H9 (cell line): ENCODE measurements around the gene PKD2L2. TPM values are rescaled to one million over a fixed set of nuclear protein-coding genes. Genes with fewer than 3 reads are reported as not detected.

Experiments used
- DNase-seq: peaks from one replicate; pipeline ENCODE4 v3.0.0-alpha.2; 2017
- H2AFZ ChIP-seq: one replicate; pipeline ENCODE4 v1.6.1; 2013; ENCODE audit warnings: mild to moderate bottlenecking, low read length, control low read depth, moderate library complexity
- H2AK5ac ChIP-seq: 2 replicates; pipeline ENCODE4 v1.6.1; 2013; ENCODE audit warnings: low read length, control low read depth, mixed read lengths; ENCODE audit not compliant: insufficient read length
- H2BK120ac ChIP-seq: one replicate; pipeline ENCODE4 v1.6.1; 2013; ENCODE audit warnings: low read depth, mild to moderate bottlenecking, low read length, control low read depth, inconsistent platforms; ENCODE audit not compliant: poor library complexity, severe bottlenecking
- H2BK12ac ChIP-seq: 2 replicates; pipeline ENCODE4 v1.6.1; 2013; ENCODE audit warnings: low read length, control low read depth, mixed read lengths, low read depth; ENCODE audit not compliant: insufficient read length
- H2BK15ac ChIP-seq: 2 replicates; pipeline ENCODE4 v1.6.1; 2013; ENCODE audit warnings: low read depth, low read length, control low read depth
- H2BK20ac ChIP-seq: one replicate; pipeline ENCODE4 v1.6.1; 2013; ENCODE audit warnings: low read depth, mild to moderate bottlenecking, low read length, control low read depth, inconsistent platforms; ENCODE audit not compliant: poor library complexity, severe bottlenecking
- H2BK5ac ChIP-seq: 2 replicates; pipeline ENCODE4 v1.6.1; 2013; ENCODE audit warnings: low read length, control low read depth, mixed read lengths; ENCODE audit not compliant: insufficient read length
- H3K14ac ChIP-seq: 2 replicates; pipeline ENCODE4 v1.6.1; 2013; ENCODE audit warnings: low read length, control low read depth; ENCODE audit not compliant: insufficient read depth
- H3K18ac ChIP-seq: 2 replicates; pipeline ENCODE4 v1.6.1; 2013; ENCODE audit warnings: low read depth, mild to moderate bottlenecking, mixed read lengths, low read length, control low read depth; ENCODE audit not compliant: insufficient read length
- H3K23ac ChIP-seq: 2 replicates; pipeline ENCODE4 v1.6.1; 2013; ENCODE audit warnings: low read length, control low read depth, mixed read lengths, low read depth; ENCODE audit not compliant: insufficient read length
- H3K23me2 ChIP-seq: 2 replicates; pipeline ENCODE4 v1.6.1; 2013; ENCODE audit warnings: low read depth, mild to moderate bottlenecking, mixed read lengths, low read length, control low read depth; ENCODE audit not compliant: insufficient read length, poor library complexity, severe bottlenecking
- H3K27ac ChIP-seq: 2 replicates; pipeline ENCODE4 v1.5.1; 2013; ENCODE audit warnings: low read length, control low read depth, mixed read lengths, low read depth; ENCODE audit not compliant: insufficient read length
- H3K27me3 ChIP-seq: 2 replicates; pipeline ENCODE4 v1.6.1; 2013; ENCODE audit warnings: low read length, control low read depth, inconsistent platforms; ENCODE audit not compliant: insufficient read depth
- H3K4ac ChIP-seq: 2 replicates; pipeline ENCODE4 v1.6.1; 2013; ENCODE audit warnings: low read depth, mild to moderate bottlenecking, control low read depth, inconsistent platforms, low read length, moderate library complexity
- H3K4me1 ChIP-seq: 2 replicates; pipeline ENCODE4 v1.6.1; 2013; ENCODE audit warnings: low read length, control low read depth, inconsistent platforms; ENCODE audit not compliant: insufficient read depth
- H3K4me2 ChIP-seq: 2 replicates; pipeline ENCODE4 v1.6.1; 2013; ENCODE audit warnings: low read length, control low read depth, mixed read lengths; ENCODE audit not compliant: insufficient read length, insufficient read depth
- H3K56ac ChIP-seq: 2 replicates; pipeline ENCODE4 v1.6.1; 2013; ENCODE audit warnings: low read depth, mild to moderate bottlenecking, mixed read lengths, low read length, control low read depth; ENCODE audit not compliant: insufficient read length
- H3K79me1 ChIP-seq: 2 replicates; pipeline ENCODE4 v1.6.1; 2013; ENCODE audit warnings: low read depth, mild to moderate bottlenecking, moderate library complexity, low read length, control low read depth, inconsistent platforms; ENCODE audit not compliant: insufficient read depth, poor library complexity, severe bottlenecking
- H3K79me2 ChIP-seq: 2 replicates; pipeline ENCODE4 v1.6.1; 2013; ENCODE audit warnings: low read length, control low read depth, inconsistent platforms; ENCODE audit not compliant: insufficient read depth
- H3K9ac ChIP-seq: 2 replicates; pipeline ENCODE4 v1.6.1; 2013; ENCODE audit warnings: low read length, control low read depth, mixed read lengths; ENCODE audit not compliant: insufficient read length; ENCODE audit errors: extremely low read depth
- H3K9me3 ChIP-seq: one replicate; pipeline ENCODE4 v1.6.1; 2013; ENCODE audit warnings: low read depth, low read length, inconsistent platforms; ENCODE audit not compliant: control insufficient read depth
- H3T11ph ChIP-seq: one replicate; pipeline ENCODE4 v1.6.1; 2013; ENCODE audit warnings: mild to moderate bottlenecking, low read length, control low read depth, inconsistent platforms
- H4K20me1 ChIP-seq: one replicate; pipeline ENCODE4 v1.6.1; 2013; ENCODE audit not compliant: control insufficient read depth, insufficient read length, insufficient read depth
- H4K5ac ChIP-seq: 2 replicates; pipeline ENCODE4 v1.6.1; 2013; ENCODE audit warnings: low read depth, mild to moderate bottlenecking, mixed read lengths, low read length, control low read depth; ENCODE audit not compliant: insufficient read length
- H4K8ac ChIP-seq: replicated peaks from 2 replicates; pipeline ENCODE4 v1.6.1; 2013; ENCODE audit warnings: low read length, control low read depth, mixed read lengths, low read depth; ENCODE audit not compliant: insufficient read length
- H4K91ac ChIP-seq: 2 replicates; pipeline ENCODE4 v1.6.1; 2013; ENCODE audit warnings: low read depth, mild to moderate bottlenecking, moderate library complexity, mixed read lengths, low read length, control low read depth; ENCODE audit not compliant: insufficient read length
- H3K27ac Mint-ChIP-seq, 3 experiments: 2 replicates in 2 of 3; 3 replicates in 1 of 3; pipeline ENCODE4 v1.8.0; 2020 to 2021; ENCODE audit warnings: mixed read lengths in 3 of 3, mild to moderate bottlenecking in 1 of 3, moderate library complexity in 1 of 3
- H3K27me3 Mint-ChIP-seq: 2 replicates; pipeline ENCODE4 v1.8.0; 2021; ENCODE audit warnings: low read depth, mild to moderate bottlenecking, moderate library complexity, mixed read lengths
- H3K36me3 Mint-ChIP-seq, 3 experiments: 2 replicates in 2 of 3; 3 replicates in 1 of 3; pipeline ENCODE4 v1.8.0; 2020 to 2021; ENCODE audit warnings: low read depth in 3 of 3, mixed read lengths in 3 of 3; ENCODE audit not compliant: insufficient read depth in 1 of 3
- H3K4me1 Mint-ChIP-seq, 2 experiments: 2 replicates each; pipeline ENCODE4 v1.8.0; 2020; ENCODE audit warnings: mixed read lengths in 2 of 2
- H3K4me3 Mint-ChIP-seq, 2 experiments: 2 replicates in 1 of 2; 3 replicates in 1 of 2; pipeline ENCODE4 v1.8.0; 2020 to 2021; ENCODE audit warnings: mild to moderate bottlenecking in 2 of 2, mixed read lengths in 2 of 2, moderate library complexity in 1 of 2
- H3K9me3 Mint-ChIP-seq, 2 experiments: 2 replicates in 1 of 2; 3 replicates in 1 of 2; pipeline ENCODE4 v1.8.0; 2020; ENCODE audit warnings: mild to moderate bottlenecking in 2 of 2, mixed read lengths in 2 of 2, moderate library complexity in 1 of 2
- CTCF ChIP-seq: fragments of 200-600 bp; sonication (generic); conservative IDR thresholded peaks from 3 replicates; pipeline ENCODE4 v1.8.0; 2021; ENCODE audit warnings: antibody characterized with exemption, mild to moderate bottlenecking
- WGBS: extraction: QIAGEN DNeasy Blood & Tissue Kit; methylation state at CpG from one replicate; pipeline ENCODE4 v1.1.7; 2013; ENCODE audit warnings: missing lambda C conversion rate, low lambda C conversion rate, mixed read lengths; ENCODE audit not compliant: insufficient read length; ENCODE audit errors: extremely low coverage; 5-methylcytosine and 5-hydroxymethylcytosine counted together
- total RNA-seq: library from RNA; stranded (reverse); gene quantifications from 2 replicates; pipeline ENCODE4 v1.2.1, GENCODE V29; 2021

The PKD2L2 gene
- total RNA-seq, 1 experiment from 2014 or later = not detected

GRCh38 chr5:137858954-137859353, 30.3 kb upstream of the PKD2L2 start:
- H3K4me3 Mint-ChIP-seq = no peak overlapping the region
- no peak overlapping the region for H2BK5ac ChIP-seq
- H2AK5ac ChIP-seq = no peak overlapping the region
- H3K18ac ChIP-seq = no peak overlapping the region
- H4K20me1 ChIP-seq = no peaks in the 10 kb centered on the region
- no peak overlapping the region for H2BK120ac ChIP-seq
- H3K23ac ChIP-seq = no peak overlapping the region
- H3K27me3 Mint-ChIP-seq = no peaks in the 10 kb centered on the region
- no peak overlapping the region for H4K8ac ChIP-seq
- H3K79me1 ChIP-seq = no peaks in the 10 kb centered on the region
- H3K4me2 ChIP-seq = no peak overlapping the region
- no peak overlapping the region for H3T11ph ChIP-seq
- no peak overlapping the region for H3K56ac ChIP-seq
- H2AFZ ChIP-seq = no peak overlapping the region
- no peak for TF ChIP-seq CTCF
- H3K4me1 ChIP-seq = no peaks in the 10 kb centered on the region
- H3K4ac ChIP-seq = no peak overlapping the region
- DNase-seq = no peak
- H3K27me3 ChIP-seq = no peaks in the 10 kb centered on the region
- H3K27ac Mint-ChIP-seq = no peak overlapping the region
- WGBS = no CpG with 5 or more reads among the region's 5 CpGs
- H3K27ac ChIP-seq = no peak overlapping the region
- H4K5ac ChIP-seq = no peak overlapping the region
- no peak overlapping the region for H3K14ac ChIP-seq
- no peak overlapping the region for H2BK20ac ChIP-seq
- no peaks in the 10 kb centered on the region; a peak in 1 of 5 replicates for H3K9me3 Mint-ChIP-seq
- H3K9me3 ChIP-seq = no peaks in the 10 kb centered on the region
- H3K79me2 ChIP-seq = no peaks in the 10 kb centered on the region
- H2BK12ac ChIP-seq = no peak overlapping the region
- H3K9ac ChIP-seq = no peak overlapping the region
- H3K36me3 Mint-ChIP-seq = no peaks in the 10 kb centered on the region
- peaks cover 4% of the 10 kb centered on the region in 2 experiments; a peak in 2 of 4 replicates for H3K4me1 Mint-ChIP-seq
- no peak overlapping the region for H4K91ac ChIP-seq
- no peaks in the 10 kb centered on the region for H3K23me2 ChIP-seq
- H2BK15ac ChIP-seq = no peak overlapping the region
